GM23338 (cell line): ENCODE results near the gene MPHOSPH10.

Experiments
- CREB1 ChIP-seq: fragments of 250-450 bp; sonication (Bioruptor Pico); IDR thresholded peaks from 2 replicates; pipeline ENCODE4 v1.5.0; 2020; ENCODE audit warnings: low read depth, mild to moderate bottlenecking, moderate library complexity
- CTCF ChIP-seq, 2 experiments: fragments of 200-600 bp in 1 of 2; sonication (generic) in 1 of 2; conservative IDR thresholded peaks; 2 replicates each; pipeline versions ENCODE4 v1.5.1 to v1.6.1; 2016 to 2017; ENCODE audit warnings: antibody characterized with exemption in 2 of 2, low read depth in 2 of 2, mild to moderate bottlenecking in 2 of 2, moderate library complexity in 1 of 2
- ETS1 ChIP-seq: IDR thresholded peaks from 2 replicates; pipeline ENCODE4 v1.6.1; 2016; ENCODE audit warnings: antibody characterized with exemption
- EZH2 ChIP-seq: fragments of 200-600 bp; sonication (generic); IDR thresholded peaks from one replicate; pipeline ENCODE4 v1.8.0; 2017; ENCODE audit warnings: antibody characterized with exemption, mild to moderate bottlenecking, low read depth; ENCODE audit not compliant: unreplicated experiment
- EZH2phosphoT487 ChIP-seq: fragments of 200-600 bp; sonication (generic); IDR thresholded peaks from one replicate; pipeline ENCODE4 v1.8.1; 2018; ENCODE audit warnings: antibody characterized with exemption; ENCODE audit not compliant: unreplicated experiment
- JUNB ChIP-seq: IDR thresholded peaks from one replicate; pipeline ENCODE4 v1.6.1; 2016; ENCODE audit warnings: antibody characterized with exemption; ENCODE audit not compliant: unreplicated experiment
- NANOG ChIP-seq: IDR thresholded peaks from 2 replicates; pipeline ENCODE4 v1.6.1; 2016; ENCODE audit warnings: antibody characterized with exemption, borderline replicate concordance
- POLR2AphosphoS5 ChIP-seq: IDR thresholded peaks from 2 replicates; pipeline ENCODE4 v1.6.1; 2016; ENCODE audit warnings: antibody characterized with exemption, low read depth
- REST ChIP-seq: IDR thresholded peaks from one replicate; pipeline ENCODE4 v1.6.1; 2018; ENCODE audit warnings: antibody characterized with exemption; ENCODE audit not compliant: unreplicated experiment
- STAT1 ChIP-seq: IDR thresholded peaks from one replicate; pipeline ENCODE4 v1.6.1; 2016; ENCODE audit warnings: antibody characterized with exemption; ENCODE audit not compliant: unreplicated experiment

GRCh38 chr2:71155846-71156245 is 25.4 kb downstream of the MPHOSPH10 start:
- TF ChIP-seq CTCF (conservative IDR thresholded peaks at IDR 0.05; ENCODE audit: low read depth in 2 of 2) (no peak), EZH2phosphoT487 (no peak), JUNB (no peak), STAT1 (no peak), ETS1 (no peak), CREB1 (CRISPR knock-in tag) (no peak), POLR2AphosphoS5 (no peak), EZH2 (no peak), REST (no peak), NANOG (no peak)
